Lower leg skin (tissue), 4 donors: ENCODE results near the gene CYP19A1. TPM values are rescaled to one million over a fixed set of nuclear protein-coding genes. Genes with fewer than 3 reads are reported as not detected.

ENCODE experiments used
- DNase-seq, 2 donors: peaks; one replicate each; pipeline ENCODE4 v3.0.0-alpha.2; 2019; ENCODE audit warnings: low spot score in 2 of 2
- H3K4me3 ChIP-seq: fragments of 200-600 bp; sonication (generic); 2 replicates; pipeline ENCODE4 v1.5.1; 2017; ENCODE audit warnings: mild to moderate bottlenecking, low read depth; ENCODE audit not compliant: poor library complexity, severe bottlenecking
- CTCF ChIP-seq, 3 donors: fragments of 450-650 bp; IDR thresholded peaks; one replicate each; pipeline ENCODE4 v1.5.1; 2016; ENCODE audit warnings: antibody characterized with exemption in 3 of 3, mild to moderate bottlenecking in 3 of 3, moderate library complexity in 2 of 3
- POLR2A ChIP-seq, 2 donors: fragments of 450-650 bp; IDR thresholded peaks; one replicate each; pipeline ENCODE4 v1.6.1; 2016 to 2017; ENCODE audit warnings: antibody characterized with exemption in 2 of 2, mild to moderate bottlenecking in 1 of 2, moderate library complexity in 1 of 2
- WGBS, 2 donors: methylation state at CpG; one replicate each; pipeline ENCODE4 v1.1.5; 2018; 5-methylcytosine and 5-hydroxymethylcytosine counted together
- intact Hi-C: fragments of 100-400 bp; cut with DNase I; formaldehyde crosslinking; loops from one replicate; pipeline ENCODE4 v1.15.0; 2023; ENCODE audit warnings: low total_unique reads
- total RNA-seq, 4 donors: library from RNA; depleted of rRNA; stranded (reverse); fragments of >200 nt; gene quantifications; one replicate each; pipeline ENCODE4 v1.1.0, GENCODE V29; 2016

The CYP19A1 gene
- total RNA-seq, 4 donors from 2014 or later, result 0.51 to 6.2 (median 2.6) TPM

- TF ChIP-seq CTCF (IDR thresholded peaks at IDR 0.05) (no peak), POLR2A (IDR thresholded peaks at IDR 0.05) (no peak)
- H3K4me3 ChIP-seq, result no peak overlapping the region
- 72 to 81% methylated on average over 5 of the region's 5 CpGs for WGBS, 2 donors
- intact Hi-C loops, result no loop called here
- no peak for DNase-seq
These were observed 155.3 kb downstream of the CYP19A1 start for GRCh38 chr15:51183076-51183475.

GRCh38 chr15:51181905-51182304, 156.5 kb downstream of the CYP19A1 start:
- DNase-seq, result no peak
- TF ChIP-seq POLR2A (IDR thresholded peaks at IDR 0.05), result no peak
- no peak for TF ChIP-seq CTCF (IDR thresholded peaks at IDR 0.05)
- 0 to 80% methylated on average over 1 of the region's 1 CpG for WGBS, 2 donors
- H3K4me3 ChIP-seq, result no peak overlapping the region
- intact Hi-C loops, result no loop called here

- TF ChIP-seq CTCF (IDR thresholded peaks at IDR 0.05) (no peak), POLR2A (IDR thresholded peaks at IDR 0.05) (no peak)
- intact Hi-C loops, result no loop called here
- DNase-seq, result peak in 1 of 2 donors; percentile 54
- WGBS, 2 donors, result 70 to 81% methylated on average over 3 of the region's 3 CpGs
- no peak overlapping the region for H3K4me3 ChIP-seq
These were observed 157.2 kb downstream of the CYP19A1 start for GRCh38 chr15:51181221-51181620.

GRCh38 chr15:51180534-51180933, 157.9 kb downstream of the CYP19A1 start:
- WGBS, 2 donors, result 63 to 83% methylated on average over 1 of the region's 1 CpG
- TF ChIP-seq CTCF (IDR thresholded peaks at IDR 0.05) (no peak), POLR2A (IDR thresholded peaks at IDR 0.05) (no peak)
- no peak for DNase-seq
- intact Hi-C loops, result no loop called here
- no peak overlapping the region for H3K4me3 ChIP-seq

GRCh38 chr15:51180011-51180410, 158.4 kb downstream of the CYP19A1 start:
- H3K4me3 ChIP-seq, result no peak overlapping the region
- no peak for DNase-seq

More at GRCh38 chr15:51180011-51180410, 158.4 kb downstream of the CYP19A1 start:
- intact Hi-C loops, result no loop called here
- TF ChIP-seq POLR2A (IDR thresholded peaks at IDR 0.05), result no peak
- no peak for TF ChIP-seq CTCF (IDR thresholded peaks at IDR 0.05)
- 82 to 89% methylated on average over 3 of the region's 3 CpGs for WGBS, 2 donors
